BJ (cell line): Measurements from ENCODE around the gene TPI1. TPM values are rescaled to one million over a fixed set of nuclear protein-coding genes. Genes with fewer than 3 reads are reported as not detected.

ENCODE experiments used
- CTCF ChIA-PET: fragments of 350-600 bp; formaldehyde crosslinking; extraction: SDS; loops from one replicate; lab custom pipeline; 2021; ENCODE audit warnings: antibody characterized with exemption, inconsistent platforms; lab: Yijun Ruan, JAX
- POLR2A ChIA-PET: fragments of 300-600 bp; sonication (Branson Sonifier 250); formaldehyde crosslinking; extraction: SDS; loops from one replicate; lab custom pipeline; 2021; ENCODE audit warnings: antibody characterized with exemption; lab: Charles Lee
- DNase-seq: peaks from one replicate; pipeline ENCODE4 v3.0.0-alpha.2; 2011; ENCODE audit warnings: low read depth
- H3K27me3 ChIP-seq: 2 replicates; pipeline ENCODE4 v1.6.0; 2011; ENCODE audit warnings: low read length; ENCODE audit not compliant: control insufficient read depth, insufficient read depth
- H3K36me3 ChIP-seq: 2 replicates; pipeline ENCODE4 v1.5.1; 2011; ENCODE audit warnings: low read length; ENCODE audit not compliant: control insufficient read depth, insufficient read depth
- H3K4me3 ChIP-seq: 2 replicates; pipeline ENCODE4 v1.5.1; 2011; ENCODE audit warnings: low read depth, mild to moderate bottlenecking, control low read depth, low read length
- polyA plus RNA-seq: library from polyadenylated mRNA; depleted of rRNA; stranded (reverse); fragments of >200 nt; gene quantifications from 2 replicates; pipeline ENCODE4 v1.2.3, GENCODE V29; 2011
- TF ChIP-seq, protein P1 (sequence below): IDR thresholded peaks from 2 replicates; pipeline ENCODE4 v1.5.1; 2011; ENCODE audit warnings: low read depth, mild to moderate bottlenecking, control low read depth, inconsistent platforms, low read length, moderate library complexity; ENCODE audit not compliant: insufficient read depth

Gene TPI1
- polyA plus RNA-seq, 1 experiment = 2,656 TPM

DNA sequence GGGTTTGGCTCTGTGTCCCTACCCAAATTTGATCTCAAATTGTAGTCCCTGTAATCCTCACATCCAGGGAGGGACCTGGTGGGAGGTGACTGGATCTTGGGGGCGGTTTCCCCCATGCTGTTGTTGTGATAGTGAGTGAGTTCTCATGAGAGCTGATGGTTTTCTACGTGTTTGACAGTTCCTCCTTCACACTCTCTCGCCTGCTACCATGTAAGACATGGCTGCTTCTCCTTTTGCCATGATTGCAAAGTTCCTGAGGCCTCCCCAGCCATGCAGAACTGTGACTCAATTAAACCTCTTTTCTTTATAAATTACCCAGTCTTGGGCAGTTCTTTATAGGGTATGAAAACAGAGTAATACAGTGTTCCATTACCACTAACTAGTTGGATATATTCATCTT lies 27.0 kb downstream of the TPI1 start:
- Histone ChIP-seq H3K36me3 (no peaks in the 10 kb centered on the region), H3K27me3 (no peaks in the 10 kb centered on the region), H3K4me3 (no peak overlapping the region)
- DNase-seq = no peak
- TF ChIP-seq, protein P1, sequence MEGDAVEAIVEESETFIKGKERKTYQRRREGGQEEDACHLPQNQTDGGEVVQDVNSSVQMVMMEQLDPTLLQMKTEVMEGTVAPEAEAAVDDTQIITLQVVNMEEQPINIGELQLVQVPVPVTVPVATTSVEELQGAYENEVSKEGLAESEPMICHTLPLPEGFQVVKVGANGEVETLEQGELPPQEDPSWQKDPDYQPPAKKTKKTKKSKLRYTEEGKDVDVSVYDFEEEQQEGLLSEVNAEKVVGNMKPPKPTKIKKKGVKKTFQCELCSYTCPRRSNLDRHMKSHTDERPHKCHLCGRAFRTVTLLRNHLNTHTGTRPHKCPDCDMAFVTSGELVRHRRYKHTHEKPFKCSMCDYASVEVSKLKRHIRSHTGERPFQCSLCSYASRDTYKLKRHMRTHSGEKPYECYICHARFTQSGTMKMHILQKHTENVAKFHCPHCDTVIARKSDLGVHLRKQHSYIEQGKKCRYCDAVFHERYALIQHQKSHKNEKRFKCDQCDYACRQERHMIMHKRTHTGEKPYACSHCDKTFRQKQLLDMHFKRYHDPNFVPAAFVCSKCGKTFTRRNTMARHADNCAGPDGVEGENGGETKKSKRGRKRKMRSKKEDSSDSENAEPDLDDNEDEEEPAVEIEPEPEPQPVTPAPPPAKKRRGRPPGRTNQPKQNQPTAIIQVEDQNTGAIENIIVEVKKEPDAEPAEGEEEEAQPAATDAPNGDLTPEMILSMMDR = no peak
- ChIA-PET CTCF (interaction anchor here (1.1 to 1.4 kb wide), 2 partner anchors 22 to 32 kb away, joined by 4 to 5 read pairs; partner anchors contain the start of gene SPSB2), POLR2A (no interaction called here)

DNA sequence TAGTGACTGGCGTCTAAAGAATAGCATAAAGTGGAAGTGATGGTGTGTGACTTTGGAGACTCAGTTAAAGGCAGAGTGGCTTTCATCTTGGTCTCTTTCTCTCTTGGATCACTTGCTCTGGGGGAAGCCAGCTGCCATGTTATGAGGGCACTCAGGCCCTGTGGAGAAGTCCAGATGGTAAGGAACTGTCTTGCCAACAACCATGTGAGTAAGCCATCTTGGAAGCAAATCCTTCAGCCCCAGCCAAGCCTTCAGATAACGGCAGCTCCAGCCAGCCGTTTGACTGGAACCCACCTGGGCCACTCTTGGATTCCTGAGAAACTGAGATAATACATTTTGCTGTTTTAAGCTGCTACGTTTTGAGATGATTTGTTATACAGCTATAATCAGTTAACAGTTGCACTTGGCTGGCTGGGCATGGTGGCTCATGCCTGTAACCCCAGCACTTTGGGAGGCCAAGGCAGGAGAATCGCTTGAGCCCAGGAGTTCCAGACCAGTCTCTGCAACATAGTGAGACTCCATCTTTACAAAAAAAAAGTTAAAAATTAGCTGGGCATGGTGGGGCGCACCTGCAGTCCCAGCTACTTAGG lies 29.6 kb downstream of the TPI1 start:
- H3K27me3 ChIP-seq = no peaks in the 10 kb centered on the region
- no peak for DNase-seq
- POLR2A ChIA-PET = no interaction called here
- TF ChIP-seq, protein P1 = no peak
- CTCF ChIA-PET = interaction anchor here (1.0 to 1.1 kb wide), 2 partner anchors 16 to 27 kb away, joined by 3 to 4 read pairs; no protein-coding TSS in a partner anchor
- H3K4me3 ChIP-seq = no peak overlapping the region
- H3K36me3 ChIP-seq = no peaks in the 10 kb centered on the region

DNA sequence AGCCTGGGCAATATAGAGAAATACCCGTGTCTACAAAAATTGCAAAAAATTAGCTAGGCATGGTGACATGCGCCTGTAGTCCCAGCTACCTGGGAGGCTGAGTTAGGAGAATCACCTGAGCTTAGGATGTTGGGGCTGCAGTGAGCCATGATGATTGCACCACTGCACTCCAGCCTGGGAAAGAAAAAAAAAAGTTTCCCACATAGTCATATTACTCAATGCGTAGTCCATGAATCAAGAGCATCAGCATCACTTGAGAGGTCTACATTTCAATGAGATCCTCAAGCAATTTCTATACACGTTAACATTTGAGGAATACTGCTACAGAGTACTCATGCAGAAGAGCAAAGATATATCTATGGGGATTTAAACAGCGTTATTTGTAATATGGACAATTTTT lies 32.1 kb downstream of the TPI1 start:
- TF ChIP-seq, protein P1 = no peak
- CTCF ChIA-PET = interaction anchor here (0.6 to 1.9 kb wide), 3 partner anchors 8 to 223 kb away, joined by 3 to 13 read pairs (median 4); partner anchors contain the start of gene SPSB2
- POLR2A ChIA-PET = no interaction called here
- no peak for DNase-seq
- Histone ChIP-seq H3K27me3 (no peaks in the 10 kb centered on the region), H3K36me3 (no peaks in the 10 kb centered on the region), H3K4me3 (no peak overlapping the region)

DNA sequence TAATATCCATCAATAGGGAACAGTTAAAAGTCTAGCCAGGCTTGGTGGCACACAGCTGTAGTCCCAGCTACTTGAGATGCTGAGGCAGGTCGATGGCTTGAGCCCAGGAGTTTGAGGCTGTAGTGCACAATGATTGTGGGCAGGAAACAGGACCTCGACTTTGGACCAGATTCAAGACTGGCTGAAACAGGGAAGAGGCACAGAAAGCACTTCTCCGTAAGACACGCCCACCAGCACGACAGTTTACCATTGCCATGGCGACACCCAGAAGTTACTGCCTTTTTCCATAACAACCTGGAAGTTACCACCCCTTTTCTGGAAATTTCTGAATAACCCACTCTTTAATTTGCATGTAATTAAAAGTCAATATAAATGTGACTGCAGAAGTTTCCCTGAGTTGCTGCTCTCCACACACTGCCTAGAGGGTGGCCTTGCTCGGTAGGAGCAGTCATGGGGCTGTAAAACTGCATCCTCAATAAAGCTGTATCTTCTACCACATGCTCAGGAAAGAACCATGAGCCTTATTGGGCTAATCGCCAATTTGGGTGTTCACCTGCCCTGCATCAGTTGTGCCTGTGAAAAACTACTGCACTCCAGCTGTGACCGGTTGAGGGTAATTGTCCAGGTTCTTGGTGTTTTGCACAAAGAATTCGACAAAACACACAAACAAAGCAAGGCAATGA lies 32.6 kb downstream of the TPI1 start:
- Histone ChIP-seq H3K36me3 (no peaks in the 10 kb centered on the region), H3K27me3 (no peaks in the 10 kb centered on the region), H3K4me3 (no peak overlapping the region)
- TF ChIP-seq, protein P1 = no peak
- DNase-seq = no peak
- ChIA-PET POLR2A (no interaction called here), CTCF (interaction anchor here (0.9 to 1.9 kb wide), 3 partner anchors 9 to 27 kb away, joined by 3 to 13 read pairs (median 4); partner anchors contain the start of gene SPSB2)

DNA sequence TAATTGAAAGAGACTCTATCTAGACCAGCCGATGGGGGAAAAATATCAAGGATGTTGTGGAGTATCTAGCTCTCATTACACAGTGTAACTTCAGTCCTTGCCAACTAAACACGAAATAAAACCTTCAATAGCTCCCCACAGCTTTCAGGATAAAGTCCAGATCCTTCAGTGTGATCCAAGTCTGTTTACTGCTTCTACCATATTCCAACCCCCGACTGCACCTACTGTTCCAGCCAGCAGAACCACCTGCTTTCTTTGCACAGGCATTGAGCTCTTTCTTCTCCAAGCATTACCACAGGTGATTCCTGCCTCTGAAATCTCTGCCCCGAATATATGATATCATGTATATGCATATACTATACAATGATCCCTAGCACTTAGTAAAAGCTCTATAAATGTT lies 35.1 kb downstream of the TPI1 start:
- TF ChIP-seq, protein P1 = no peak
- ChIA-PET POLR2A (interaction anchor here (0.7 kb wide), 1 partner anchor 20 kb away, joined by 3 read pairs; no protein-coding TSS in a partner anchor), CTCF (interaction anchor here (0.8 to 1.9 kb wide), 3 partner anchors 11 to 30 kb away, joined by 3 to 10 read pairs (median 4); no protein-coding TSS in a partner anchor)
- Histone ChIP-seq H3K4me3 (no peak overlapping the region), H3K27me3 (no peaks in the 10 kb centered on the region), H3K36me3 (no peaks in the 10 kb centered on the region; the same call in 1 of the 2 replicates)
- DNase-seq = no peak
